Osteocyte (in vitro differentiated cells): Measurements from ENCODE around the gene ENG. TPM values are rescaled to one million over a fixed set of nuclear protein-coding genes. Genes with fewer than 3 reads are reported as not detected.
A peak's percentile ranks its signal among the peaks of the same experiment; 100 is the strongest.

ENCODE experiments used
- DNase-seq: peaks from one replicate; pipeline ENCODE4 v3.0.0; 2021; ENCODE audit warnings: mixed read lengths; ENCODE audit not compliant: unreplicated experiment; ENCODE audit errors: extremely low spot score
- H3K27ac Mint-ChIP-seq: one replicate; pipeline ENCODE4 v1.8.0; 2021; ENCODE audit warnings: mild to moderate bottlenecking, mixed read lengths; ENCODE audit not compliant: unreplicated experiment
- H3K27me3 Mint-ChIP-seq: one replicate; pipeline ENCODE4 v1.8.0; 2021; ENCODE audit warnings: mixed read lengths; ENCODE audit not compliant: unreplicated experiment
- H3K36me3 Mint-ChIP-seq: one replicate; pipeline ENCODE4 v1.8.0; 2021; ENCODE audit warnings: mixed read lengths; ENCODE audit not compliant: unreplicated experiment
- H3K4me1 Mint-ChIP-seq: one replicate; pipeline ENCODE4 v1.8.0; 2021; ENCODE audit warnings: mixed read lengths; ENCODE audit not compliant: unreplicated experiment
- H3K4me3 Mint-ChIP-seq: one replicate; pipeline ENCODE4 v1.8.0; 2021; ENCODE audit warnings: mild to moderate bottlenecking, moderate library complexity, mixed read lengths; ENCODE audit not compliant: unreplicated experiment
- H3K9me3 Mint-ChIP-seq: one replicate; pipeline ENCODE4 v1.8.0; 2021; ENCODE audit warnings: mixed read lengths; ENCODE audit not compliant: unreplicated experiment
- CTCF ChIP-seq: fragments of 200-600 bp; sonication (generic); IDR thresholded peaks from 2 replicates; pipeline ENCODE4 v1.5.0; 2021; ENCODE audit warnings: antibody characterized with exemption, mild to moderate bottlenecking, moderate library complexity
- total RNA-seq: library from RNA; stranded (reverse); gene quantifications from 2 replicates; pipeline ENCODE4 v1.2.1, GENCODE V29; 2021

ENG gene
- total RNA-seq, 1 donor from 2014 or later, result 143 TPM

- peaks cover 43% of the 10 kb centered on the region for H3K4me1 Mint-ChIP-seq
- H3K4me3 Mint-ChIP-seq, result peak overlapping the region; percentile 82
- no peak for TF ChIP-seq CTCF
Measured at GRCh38 chr9:127853312-127854183, 910 bp downstream of the ENG start.

GRCh38 chr9:127852829-127853228 lies 1.6 kb downstream of the ENG start:
- H3K4me3 Mint-ChIP-seq, result peak overlapping the region; percentile 82

More at GRCh38 chr9:127853312-127854183, 910 bp downstream of the ENG start:
- H3K27ac Mint-ChIP-seq, result peak overlapping the region; percentile 88
- no peak for DNase-seq
- H3K9me3 Mint-ChIP-seq, result peaks cover 4% of the 10 kb centered on the region
- peaks cover 17% of the 10 kb centered on the region for H3K36me3 Mint-ChIP-seq
- H3K27me3 Mint-ChIP-seq, result no peaks in the 10 kb centered on the region

GRCh38 chr9:127850286-127850830 lies 4.1 kb downstream of the ENG start:
- TF ChIP-seq CTCF, result no peak
- peaks cover 4% of the 10 kb centered on the region for H3K9me3 Mint-ChIP-seq
- peaks cover 52% of the 10 kb centered on the region for H3K4me1 Mint-ChIP-seq
- no peak for DNase-seq
- no peak overlapping the region for H3K4me3 Mint-ChIP-seq
- H3K36me3 Mint-ChIP-seq, result peaks cover 22% of the 10 kb centered on the region
- H3K27ac Mint-ChIP-seq, result peak overlapping the region; percentile 12
- no peaks in the 10 kb centered on the region for H3K27me3 Mint-ChIP-seq

More at GRCh38 chr9:127852829-127853228, 1.6 kb downstream of the ENG start:
- Mint-ChIP-seq H3K4me1 (peaks cover 41% of the 10 kb centered on the region), H3K27ac (peak overlapping the region; percentile 88), H3K27me3 (no peaks in the 10 kb centered on the region), H3K36me3 (peaks cover 22% of the 10 kb centered on the region), H3K9me3 (peaks cover 4% of the 10 kb centered on the region)
- DNase-seq, result no peak
- TF ChIP-seq CTCF, result no peak

GRCh38 chr9:127848756-127849504 lies 5.5 kb downstream of the ENG start:
- DNase-seq, result no peak
- no peak for TF ChIP-seq CTCF
- no peaks in the 10 kb centered on the region for H3K27me3 Mint-ChIP-seq
- peaks cover 58% of the 10 kb centered on the region for H3K4me1 Mint-ChIP-seq
- H3K36me3 Mint-ChIP-seq, result peaks cover 22% of the 10 kb centered on the region
- H3K9me3 Mint-ChIP-seq, result peaks cover 4% of the 10 kb centered on the region
- H3K27ac Mint-ChIP-seq, result peak overlapping the region; percentile 48
- H3K4me3 Mint-ChIP-seq, result no peak overlapping the region
